NCI-H2196 treated with DMSO at 0.1 percent for 48 hours (cell line): ENCODE data around the gene PCDHGC3.

Experiments used
- DNase-seq: peaks from one replicate; lab custom pipeline; 2025; ENCODE audit not compliant: unreplicated experiment; lab: John Stamatoyannopoulos, UW

The PCDHGC3 gene

GRCh38 chr5:141519605-141520565 lies 44.1 kb downstream of the PCDHGC3 start:
- no peak for DNase-seq

DNA sequence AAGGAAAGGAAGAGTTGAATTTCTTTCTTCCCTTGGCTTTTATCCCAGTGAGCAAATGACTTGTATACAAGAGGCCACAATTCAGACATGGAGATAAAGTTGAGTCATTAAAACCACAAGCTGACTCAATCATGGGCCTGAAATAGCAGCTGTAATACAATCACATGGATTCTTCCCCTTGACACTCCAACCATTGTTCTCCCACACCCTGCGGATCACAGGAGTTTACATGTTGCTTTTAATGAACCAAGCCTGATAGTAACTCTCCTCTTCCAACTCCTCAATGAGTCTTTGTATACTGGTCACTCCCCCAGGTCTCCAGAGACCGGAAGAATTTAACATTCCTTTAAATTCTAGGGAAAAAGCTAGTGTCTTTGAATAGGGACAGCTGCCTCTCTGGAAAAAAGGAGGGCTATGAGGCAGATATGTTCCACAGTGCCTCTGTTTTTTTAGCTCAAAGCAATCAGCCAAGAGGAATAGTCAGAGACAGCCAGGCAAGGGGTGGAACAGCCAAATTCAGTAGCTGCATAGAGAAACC lies 45.5 kb downstream of the PCDHGC3 start:
- peak; percentile 76 for DNase-seq

DNA sequence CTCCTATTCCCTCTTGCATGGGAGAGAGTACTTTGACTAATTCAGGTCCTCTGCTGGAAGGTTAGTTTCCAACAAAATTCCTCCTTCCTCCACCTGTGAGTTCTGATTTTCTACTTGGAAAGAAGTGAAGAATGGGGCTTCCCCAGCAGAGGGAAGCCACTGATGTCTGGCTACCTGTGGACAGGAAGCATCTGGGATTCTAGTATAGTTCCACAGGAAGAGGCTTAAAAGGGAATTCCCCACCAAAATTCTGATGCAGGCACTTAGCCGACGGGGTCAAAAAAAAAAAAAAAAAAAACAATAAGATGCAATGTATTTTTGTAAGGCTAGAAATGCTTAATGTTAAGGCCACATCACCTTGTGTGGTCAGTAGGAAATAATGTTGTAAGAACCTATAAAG lies 46.5 kb downstream of the PCDHGC3 start:
- no peak for DNase-seq

GRCh38 chr5:141523991-141524390 lies 48.2 kb downstream of the PCDHGC3 start:
- DNase-seq: no peak

DNA sequence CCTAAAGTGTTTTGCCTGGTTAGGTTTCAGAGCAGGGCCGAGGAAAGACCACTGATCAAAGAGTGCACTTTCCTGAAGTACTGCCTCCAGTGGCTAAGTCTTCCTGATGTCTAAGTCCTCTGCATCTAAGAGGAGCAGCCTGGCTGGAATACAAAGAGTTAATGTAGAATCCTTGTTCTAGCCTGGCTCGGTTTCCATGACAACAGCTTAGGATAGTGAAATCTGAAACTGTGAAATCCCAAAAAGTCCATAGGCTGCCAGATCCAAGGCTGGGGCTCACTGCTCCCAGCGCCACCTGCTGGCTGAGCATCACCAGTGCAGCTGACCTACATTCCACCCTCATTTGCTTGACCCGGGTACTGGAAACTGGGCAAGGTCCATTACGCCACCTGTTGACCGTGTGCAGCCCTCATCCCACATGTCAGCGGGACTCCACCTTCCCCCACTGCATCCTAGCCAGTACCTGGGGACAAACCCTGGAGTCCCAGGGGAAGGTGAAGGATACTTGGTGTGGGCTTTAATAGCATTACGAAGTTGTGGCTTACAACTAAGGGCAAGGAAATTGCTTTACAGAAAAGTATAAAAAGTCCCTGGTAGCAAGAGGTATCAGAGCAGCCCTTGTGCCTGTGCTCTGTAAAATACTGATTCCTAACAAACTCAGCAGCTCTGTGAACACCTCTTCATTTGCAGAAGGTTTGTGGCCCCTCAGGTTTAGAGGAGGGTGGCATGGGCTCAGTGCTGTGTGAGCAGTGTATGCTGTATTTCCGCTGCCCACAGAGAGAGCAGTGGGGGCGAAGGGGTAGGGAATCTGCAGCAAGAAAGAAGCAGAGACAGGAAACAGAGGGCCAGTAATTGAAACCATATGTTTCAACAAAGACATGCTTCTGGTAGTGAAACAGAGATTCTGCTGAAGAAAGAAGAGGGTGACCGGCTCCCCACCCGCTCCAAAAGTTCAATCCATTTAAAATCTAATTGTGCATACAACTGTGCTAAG lies 49.1 kb downstream of the PCDHGC3 start:
- DNase-seq: peak; percentile 87

- no peak for DNase-seq
Measured at GRCh38 chr5:141525653-141526052, 49.9 kb downstream of the PCDHGC3 start.

- DNase-seq: no peak
Measured at GRCh38 chr5:141527426-141527825, 51.7 kb downstream of the PCDHGC3 start.
